GM18951 (cell line): ENCODE results near the gene BMP10.

ENCODE experiments used
- POLR2A ChIP-seq: IDR thresholded peaks from 4 replicates; pipeline ENCODE4 v1.6.1; 2011; ENCODE audit warnings: mild to moderate bottlenecking; ENCODE audit not compliant: insufficient read length, insufficient read depth; ENCODE audit errors: extremely low read depth
- in situ Hi-C: fragments of 300-500 bp; cut with MboI; formaldehyde crosslinking; loops from one replicate; pipeline ENCODE4 v1.12.0; 2022; ENCODE audit warnings: low sequenced_read_pairs, mixed read lengths, inconsistent platforms; ENCODE audit not compliant: unreplicated experiment

BMP10 gene

GRCh38 chr2:68857202-68857845, 13.9 kb downstream of the BMP10 start:
- TF ChIP-seq POLR2A = no peak
- in situ Hi-C loops = no loop called here

GRCh38 chr2:68855550-68855949, 15.6 kb downstream of the BMP10 start:
- in situ Hi-C loops = no loop called here
- TF ChIP-seq POLR2A = no peak

- in situ Hi-C loops = no loop called here
- no peak for TF ChIP-seq POLR2A
Observed at GRCh38 chr2:68854476-68854875, 16.7 kb downstream of the BMP10 start.

- TF ChIP-seq POLR2A = no peak
- in situ Hi-C loops = no loop called here
Observed at GRCh38 chr2:68853915-68854314, 17.3 kb downstream of the BMP10 start.

- in situ Hi-C loops = no loop called here
- no peak for TF ChIP-seq POLR2A
Observed at GRCh38 chr2:68853035-68853434, 18.2 kb downstream of the BMP10 start.

- in situ Hi-C loops = no loop called here
- no peak for TF ChIP-seq POLR2A
Observed at GRCh38 chr2:68850524-68850923, 20.7 kb downstream of the BMP10 start.

- no peak for TF ChIP-seq POLR2A
- in situ Hi-C loops = no loop called here
Observed at GRCh38 chr2:68849579-68850030, 21.6 kb downstream of the BMP10 start.

GRCh38 chr2:68847751-68848150, 23.4 kb downstream of the BMP10 start:
- in situ Hi-C loops = no loop called here
- TF ChIP-seq POLR2A = no peak

- in situ Hi-C loops = no loop called here
- no peak for TF ChIP-seq POLR2A
Observed at GRCh38 chr2:68846091-68846490, 25.1 kb downstream of the BMP10 start.

- TF ChIP-seq POLR2A = no peak
- in situ Hi-C loops = no loop called here
Observed at GRCh38 chr2:68845043-68845442, 26.2 kb downstream of the BMP10 start.

- TF ChIP-seq POLR2A = no peak
- in situ Hi-C loops = no loop called here
Observed at GRCh38 chr2:68839260-68839833, 31.9 kb downstream of the BMP10 start.

- no peak for TF ChIP-seq POLR2A
- in situ Hi-C loops = no loop called here
Observed at GRCh38 chr2:68838641-68839040, 32.6 kb downstream of the BMP10 start.

- in situ Hi-C loops = no loop called here
- no peak for TF ChIP-seq POLR2A
Observed at GRCh38 chr2:68837861-68838341, 33.3 kb downstream of the BMP10 start.

- in situ Hi-C loops = no loop called here
- TF ChIP-seq POLR2A = no peak
Observed at GRCh38 chr2:68837164-68837860, 33.9 kb downstream of the BMP10 start.

GRCh38 chr2:68835621-68836020, 35.6 kb downstream of the BMP10 start:
- TF ChIP-seq POLR2A = no peak
- in situ Hi-C loops = no loop called here
